K562 (cell line): ENCODE data around the gene HTR3B. TPM values are rescaled to one million over a fixed set of nuclear protein-coding genes. Genes with fewer than 3 reads are reported as not detected.

ENCODE experiments used
- ADNP ChIP-seq: fragments of 200-800 bp; sonication (Bioruptor generic); IDR thresholded peaks from 2 replicates; pipeline ENCODE4 v1.6.1; 2016; ENCODE audit warnings: missing genetic modification characterization, missing compliant biosample characterization
- ATF1 ChIP-seq, 2 experiments: fragments of 450-650 bp in 1 of 2; IDR thresholded peaks; 2 replicates each; pipeline ENCODE4 v1.6.1; 2016; ENCODE audit warnings: missing compliant biosample characterization in 1 of 2, missing genetic modification characterization in 1 of 2
- CREM ChIP-seq: IDR thresholded peaks from 2 replicates; pipeline ENCODE4 v1.6.1; 2014; ENCODE audit warnings: antibody characterized with exemption, low read depth
- GABPB1 ChIP-seq: sonication (generic); formaldehyde crosslinking; IDR thresholded peaks from 2 replicates; pipeline ENCODE4 v1.8.0; 2022; ENCODE audit warnings: mild to moderate bottlenecking, missing genetic modification reagents
- MCM7 ChIP-seq, 2 experiments: fragments of 450-650 bp; IDR thresholded peaks; 2 replicates each; pipeline ENCODE4 v1.6.1; 2016 to 2018
- TAL1 ChIP-seq: fragments of 450-650 bp; IDR thresholded peaks from 2 replicates; pipeline ENCODE4 v1.6.1; 2016; ENCODE audit warnings: mild to moderate bottlenecking
- ZNF41 ChIP-seq: fragments of 250-450 bp; sonication (Bioruptor Pico); conservative IDR thresholded peaks from 2 replicates; pipeline ENCODE4 v1.4.0; 2020; ENCODE audit warnings: mild to moderate bottlenecking
- ZNF644 ChIP-seq: fragments of 200-800 bp; sonication (Bioruptor generic); IDR thresholded peaks from 2 replicates; pipeline ENCODE4 v1.6.1; 2016; ENCODE audit warnings: low read depth, missing genetic modification characterization, missing compliant biosample characterization
- polyA plus RNA-seq, 8 experiments: library from polyadenylated mRNA; depleted of rRNA in 4 of 8; stranded (reverse) in 5 of 8; unstranded in 3 of 8; fragments of >200 nt; fragmentation: Nextera tagmentation in 2 of 8; fragmentation: Illumina TruSeq in 1 of 8; extraction: Ambion mirVana in 2 of 8; extraction: Trizol in 1 of 8; gene quantifications; 2 replicates each; pipeline versions ENCODE4 v1.2.1 to v1.2.3, GENCODE V29; 2011 to 2014; ENCODE audit warnings: inconsistent platforms in 1 of 8, missing spikeins in 1 of 8
- total RNA-seq, 7 experiments: library from RNA; depleted of rRNA in 6 of 7; stranded (reverse); fragments of >200 nt in 6 of 7; fragmentation: Illumina TruSeq in 2 of 7; extraction: Trizol in 2 of 7; gene quantifications; 2 replicates each; pipeline versions ENCODE4 v1.2.1 to v1.2.3, GENCODE V29; 2011 to 2021; ENCODE audit warnings: low replicate concordance in 1 of 7
- TF ChIP-seq, protein P1 (sequence below): fragments of 450-650 bp; IDR thresholded peaks from 2 replicates; pipeline ENCODE4 v1.6.1; 2018; ENCODE audit not compliant: partially characterized antibody
- TF ChIP-seq, protein P2 (sequence below): fragments of 250-450 bp; sonication (Bioruptor Pico); IDR thresholded peaks from 2 replicates; pipeline ENCODE4 v1.6.1; 2021; ENCODE audit warnings: mild to moderate bottlenecking

HTR3B gene
- total and polyA plus RNA-seq, 9 of the 15 experiments (the other 6 are each of a cell fraction or from before 2014, with no cell fraction given) = not detected

GRCh38 chr11:113977701-113978100 is 73.1 kb downstream of the HTR3B start (continued):
- TF ChIP-seq, protein P1, sequence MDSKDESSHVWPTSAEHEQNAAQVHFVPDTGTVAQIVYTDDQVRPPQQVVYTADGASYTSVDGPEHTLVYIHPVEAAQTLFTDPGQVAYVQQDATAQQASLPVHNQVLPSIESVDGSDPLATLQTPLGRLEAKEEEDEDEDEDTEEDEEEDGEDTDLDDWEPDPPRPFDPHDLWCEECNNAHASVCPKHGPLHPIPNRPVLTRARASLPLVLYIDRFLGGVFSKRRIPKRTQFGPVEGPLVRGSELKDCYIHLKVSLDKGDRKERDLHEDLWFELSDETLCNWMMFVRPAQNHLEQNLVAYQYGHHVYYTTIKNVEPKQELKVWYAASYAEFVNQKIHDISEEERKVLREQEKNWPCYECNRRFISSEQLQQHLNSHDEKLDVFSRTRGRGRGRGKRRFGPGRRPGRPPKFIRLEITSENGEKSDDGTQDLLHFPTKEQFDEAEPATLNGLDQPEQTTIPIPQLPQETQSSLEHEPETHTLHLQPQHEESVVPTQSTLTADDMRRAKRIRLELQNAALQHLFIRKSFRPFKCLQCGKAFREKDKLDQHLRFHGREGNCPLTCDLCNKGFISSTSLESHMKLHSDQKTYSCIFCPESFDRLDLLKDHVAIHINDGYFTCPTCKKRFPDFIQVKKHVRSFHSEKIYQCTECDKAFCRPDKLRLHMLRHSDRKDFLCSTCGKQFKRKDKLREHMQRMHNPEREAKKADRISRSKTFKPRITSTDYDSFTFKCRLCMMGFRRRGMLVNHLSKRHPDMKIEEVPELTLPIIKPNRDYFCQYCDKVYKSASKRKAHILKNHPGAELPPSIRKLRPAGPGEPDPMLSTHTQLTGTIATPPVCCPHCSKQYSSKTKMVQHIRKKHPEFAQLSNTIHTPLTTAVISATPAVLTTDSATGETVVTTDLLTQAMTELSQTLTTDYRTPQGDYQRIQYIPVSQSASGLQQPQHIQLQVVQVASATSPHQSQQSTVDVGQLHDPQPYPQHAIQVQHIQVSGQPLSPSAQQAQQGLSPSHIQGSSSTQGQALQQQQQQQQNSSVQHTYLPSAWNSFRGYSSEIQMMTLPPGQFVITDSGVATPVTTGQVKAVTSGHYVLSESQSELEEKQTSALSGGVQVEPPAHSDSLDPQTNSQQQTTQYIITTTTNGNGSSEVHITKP = no peak
- TF ChIP-seq ZNF644 (tag) (no peak), ATF1 (CRISPR knock-in tag; IDR thresholded peaks at IDR 0.05) (no peak), ATF1 (tag; IDR thresholded peaks at IDR 0.05) (no peak), CREM (no peak), ZNF41 (no peak), MCM7 (IDR thresholded peaks at IDR 0.05) (no peak), GABPB1 (CRISPR knock-in tag) (no peak), ADNP (tag) (no peak), TAL1 (no peak)
- TF ChIP-seq, protein P2, sequence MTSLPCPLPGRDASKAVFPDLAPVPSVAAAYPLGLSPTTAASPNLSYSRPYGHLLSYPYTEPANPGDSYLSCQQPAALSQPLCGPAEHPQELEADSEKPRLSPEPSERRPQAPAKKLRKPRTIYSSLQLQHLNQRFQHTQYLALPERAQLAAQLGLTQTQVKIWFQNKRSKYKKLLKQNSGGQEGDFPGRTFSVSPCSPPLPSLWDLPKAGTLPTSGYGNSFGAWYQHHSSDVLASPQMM (CRISPR knock-in tag) = no peak
- TF ChIP-seq, all 486 proteins: peak for 0
